ENCODE data around the gene RAB3IL1.

RAB3IL1 gene

GRCh38 chr11:61864814-61865775 lies 52.3 kb downstream of the RAB3IL1 start:
- no peaks in the 10 kb centered on the region for H3K27me3 ChIP-seq (ENCODE audit: insufficient read depth, low read length)
- H2AFZ ChIP-seq (ENCODE audit: low read depth, low read length) = no peak overlapping the region
- no peak overlapping the region for H3K4me3 ChIP-seq (ENCODE audit: low read length)
- peaks cover 10% of the 10 kb centered on the region for H3K4me1 ChIP-seq (ENCODE audit: insufficient read depth, low read length)
- peaks cover 64% of the 10 kb centered on the region for H3K36me3 ChIP-seq (ENCODE audit: insufficient read depth, low read length)
- H3K9me3 ChIP-seq (ENCODE audit: low read length) = no peaks in the 10 kb centered on the region

DNA sequence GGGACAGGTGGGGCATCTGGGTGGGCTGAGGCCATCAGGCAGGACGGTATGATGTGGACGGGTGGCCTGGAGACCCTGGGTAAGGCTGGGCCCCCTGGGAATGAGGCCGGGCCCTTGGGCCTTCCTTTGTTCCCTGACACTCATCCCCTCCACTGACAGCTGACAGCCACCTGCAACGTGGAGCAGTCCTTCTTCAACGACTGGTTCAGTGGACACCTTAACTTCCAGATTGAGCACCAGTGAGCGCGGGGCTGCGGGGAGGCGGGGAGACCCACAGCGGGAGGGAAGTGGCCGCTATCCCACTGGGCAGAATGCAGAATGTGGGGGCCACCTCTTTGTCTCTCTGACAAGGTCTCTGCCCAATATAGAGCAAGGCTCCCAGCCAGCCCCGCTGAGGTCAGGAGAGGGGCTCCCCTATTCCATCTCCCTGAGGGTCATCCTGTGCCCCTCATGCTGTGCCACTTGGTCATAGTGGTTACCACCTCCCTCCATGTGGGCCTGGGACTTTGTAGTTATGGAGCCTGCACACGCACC lies 53.8 kb downstream of the RAB3IL1 start:
- Histone ChIP-seq H3K4me3 (ENCODE audit: low read length) (no peak overlapping the region), H3K36me3 (ENCODE audit: insufficient read depth, low read length) (peaks cover 76% of the 10 kb centered on the region), H3K9me3 (ENCODE audit: low read length) (no peaks in the 10 kb centered on the region), H2AFZ (ENCODE audit: low read depth, low read length) (no peak overlapping the region), H3K4me1 (ENCODE audit: insufficient read depth, low read length) (no peaks in the 10 kb centered on the region), H3K27me3 (ENCODE audit: insufficient read depth, low read length) (no peaks in the 10 kb centered on the region)

DNA sequence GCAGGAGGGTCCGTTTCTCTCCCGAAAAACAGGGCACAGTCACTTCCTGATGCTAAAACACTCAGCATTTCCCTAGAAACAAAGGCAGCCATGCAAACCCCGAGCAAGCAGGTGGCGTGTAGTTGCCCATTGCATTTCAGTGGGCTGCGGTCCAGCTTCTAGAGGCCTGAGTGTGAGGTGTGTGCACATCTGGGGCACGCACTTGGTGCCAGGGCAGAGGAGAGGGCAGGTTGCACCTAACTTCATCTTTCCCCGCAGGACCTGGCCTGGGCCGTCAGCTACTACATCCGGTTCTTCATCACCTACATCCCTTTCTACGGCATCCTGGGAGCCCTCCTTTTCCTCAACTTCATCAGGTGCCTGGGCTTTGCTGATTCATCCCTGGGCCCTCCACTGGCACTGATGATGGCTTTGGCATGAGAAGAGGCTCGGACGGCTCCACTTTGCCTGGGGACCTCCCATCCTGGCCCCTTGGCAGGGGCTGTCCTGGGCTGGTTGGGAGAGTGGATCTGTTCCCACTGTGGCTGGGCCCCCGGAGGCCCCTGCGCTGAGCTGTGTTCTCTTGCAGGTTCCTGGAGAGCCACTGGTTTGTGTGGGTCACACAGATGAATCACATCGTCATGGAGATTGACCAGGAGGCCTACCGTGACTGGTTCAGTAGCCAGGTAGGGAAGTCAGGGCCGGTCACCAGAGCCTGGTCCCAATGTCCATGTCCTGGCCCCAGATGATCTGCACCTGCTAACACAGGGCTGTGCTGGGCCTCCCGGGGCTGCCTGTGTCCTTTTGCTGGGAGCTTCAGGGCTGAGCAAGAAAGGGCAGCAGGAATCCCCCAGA lies 54.4 kb downstream of the RAB3IL1 start:
- H3K4me1 ChIP-seq (ENCODE audit: insufficient read depth, low read length) = no peaks in the 10 kb centered on the region
- peaks cover 78% of the 10 kb centered on the region for H3K36me3 ChIP-seq (ENCODE audit: insufficient read depth, low read length)
- no peaks in the 10 kb centered on the region for H3K27me3 ChIP-seq (ENCODE audit: insufficient read depth, low read length)
- no peak overlapping the region for H2AFZ ChIP-seq (ENCODE audit: low read depth, low read length)
- no peak overlapping the region for H3K4me3 ChIP-seq (ENCODE audit: low read length)
- no peaks in the 10 kb centered on the region for H3K9me3 ChIP-seq (ENCODE audit: low read length)

DNA sequence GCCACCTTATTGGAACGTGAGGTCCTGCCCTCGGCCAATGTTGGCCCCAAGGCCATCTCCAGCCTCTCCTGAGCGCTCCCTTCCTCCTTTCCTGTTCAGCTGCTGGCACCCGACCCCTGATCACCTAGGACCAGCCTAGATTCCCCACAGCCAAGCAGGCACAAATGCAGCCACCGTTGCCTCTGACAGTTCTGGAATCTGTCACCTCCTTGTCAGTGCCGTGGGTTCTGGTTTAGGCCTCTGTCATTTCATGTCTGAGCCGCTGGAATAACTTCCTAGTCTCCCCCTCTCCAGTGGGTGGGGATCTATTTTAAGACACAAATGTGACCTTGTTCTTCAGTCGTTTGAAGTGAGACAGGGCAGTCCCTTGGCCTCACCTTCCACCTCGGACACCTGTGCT lies 55.7 kb downstream of the RAB3IL1 start:
- Histone ChIP-seq H3K4me3 (ENCODE audit: low read length) (no peak overlapping the region), H2AFZ (ENCODE audit: low read depth, low read length) (no peak overlapping the region), H3K27me3 (ENCODE audit: insufficient read depth, low read length) (no peaks in the 10 kb centered on the region), H3K36me3 (ENCODE audit: insufficient read depth, low read length) (peaks cover 83% of the 10 kb centered on the region), H3K4me1 (ENCODE audit: insufficient read depth, low read length) (no peaks in the 10 kb centered on the region), H3K9me3 (ENCODE audit: low read length) (no peaks in the 10 kb centered on the region)

DNA sequence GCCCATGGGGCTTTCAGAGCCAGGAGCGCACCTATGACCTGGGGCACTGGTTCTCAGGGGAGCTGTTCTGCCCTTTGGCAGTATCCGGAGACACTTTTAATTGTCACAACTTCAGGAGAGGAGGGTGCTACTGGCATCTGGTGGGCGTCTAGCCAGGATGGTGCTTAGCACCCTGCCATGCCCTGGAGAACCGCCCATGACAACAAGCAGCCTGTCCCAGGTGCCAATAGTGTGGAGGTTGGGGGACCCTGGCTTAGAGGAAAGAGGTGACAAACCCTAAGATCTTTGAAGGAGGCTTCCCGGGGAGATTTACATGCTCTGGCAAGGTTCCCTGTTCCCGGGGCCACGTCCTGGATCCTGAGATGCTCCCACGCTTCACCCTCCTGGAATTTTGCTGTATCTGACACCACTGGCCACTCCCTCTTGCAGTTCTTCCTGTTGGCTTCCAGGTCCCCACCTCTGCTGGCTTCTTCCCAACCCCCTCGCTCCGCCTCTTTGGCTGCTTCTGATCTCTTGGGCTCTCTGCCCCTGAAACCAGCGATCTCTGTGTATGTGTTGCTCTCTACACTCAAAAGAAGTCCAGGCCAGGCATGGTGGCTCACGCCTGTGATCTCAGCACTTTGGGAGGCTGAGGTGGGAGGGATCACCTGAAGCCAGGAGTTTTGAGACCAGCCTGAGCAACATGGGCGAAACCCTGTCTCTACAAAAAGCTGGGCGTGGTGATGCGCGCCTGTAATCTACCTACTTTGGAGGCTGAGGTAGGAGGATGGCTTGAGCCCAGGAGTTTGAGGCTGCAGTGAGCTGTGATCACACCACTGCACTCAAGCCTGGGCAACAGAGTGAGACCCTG lies 57.1 kb downstream of the RAB3IL1 start:
- Histone ChIP-seq H2AFZ (ENCODE audit: low read depth, low read length) (no peak overlapping the region), H3K9me3 (ENCODE audit: low read length) (no peaks in the 10 kb centered on the region), H3K27me3 (ENCODE audit: insufficient read depth, low read length) (no peaks in the 10 kb centered on the region), H3K4me1 (ENCODE audit: insufficient read depth, low read length) (no peaks in the 10 kb centered on the region), H3K4me3 (ENCODE audit: low read length) (no peak overlapping the region), H3K36me3 (ENCODE audit: insufficient read depth, low read length) (peaks cover 83% of the 10 kb centered on the region)

DNA sequence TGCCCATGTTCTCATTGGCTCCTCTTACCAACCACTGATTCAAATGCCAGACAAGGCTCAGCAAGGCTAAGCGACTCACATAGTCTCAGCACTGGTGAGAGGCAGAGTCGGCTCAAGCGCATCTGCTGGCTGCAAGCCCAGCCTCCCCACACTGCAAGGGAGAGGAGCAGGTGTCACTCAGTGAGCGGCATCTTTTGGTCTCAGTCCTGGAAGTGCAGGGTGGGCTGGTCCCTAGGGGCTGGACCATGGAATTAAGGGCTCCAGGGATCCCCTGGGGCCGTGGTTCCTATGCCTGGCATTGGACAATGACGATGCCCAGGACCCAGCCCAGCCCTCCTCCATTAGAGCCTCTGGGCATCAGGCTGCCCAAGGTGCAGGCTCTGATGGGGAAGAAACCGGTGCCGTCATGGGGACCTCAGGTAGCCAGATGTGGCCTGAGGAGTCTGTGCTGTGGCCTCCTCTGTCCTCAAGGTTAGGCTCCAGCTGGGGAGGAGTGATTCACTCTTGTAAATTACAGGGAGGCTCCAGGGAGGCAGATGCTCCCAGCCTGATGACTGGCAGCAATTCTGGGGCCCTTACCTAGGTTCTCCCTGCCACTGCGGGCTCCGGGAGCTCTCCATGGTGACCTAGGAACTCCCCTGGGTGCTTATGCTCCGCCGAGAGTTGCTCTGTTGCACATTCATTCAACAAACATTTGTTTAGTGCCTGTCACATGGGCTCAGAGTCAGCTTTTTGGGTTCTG lies 61.3 kb downstream of the RAB3IL1 start:
- no peak overlapping the region for H3K4me3 ChIP-seq (ENCODE audit: low read length)
- no peaks in the 10 kb centered on the region for H3K9me3 ChIP-seq (ENCODE audit: low read length)
- H2AFZ ChIP-seq (ENCODE audit: low read depth, low read length) = no peak overlapping the region
- no peaks in the 10 kb centered on the region for H3K27me3 ChIP-seq (ENCODE audit: insufficient read depth, low read length)
- no peaks in the 10 kb centered on the region for H3K4me1 ChIP-seq (ENCODE audit: insufficient read depth, low read length)
- H3K36me3 ChIP-seq (ENCODE audit: insufficient read depth, low read length) = peaks cover 83% of the 10 kb centered on the region

DNA sequence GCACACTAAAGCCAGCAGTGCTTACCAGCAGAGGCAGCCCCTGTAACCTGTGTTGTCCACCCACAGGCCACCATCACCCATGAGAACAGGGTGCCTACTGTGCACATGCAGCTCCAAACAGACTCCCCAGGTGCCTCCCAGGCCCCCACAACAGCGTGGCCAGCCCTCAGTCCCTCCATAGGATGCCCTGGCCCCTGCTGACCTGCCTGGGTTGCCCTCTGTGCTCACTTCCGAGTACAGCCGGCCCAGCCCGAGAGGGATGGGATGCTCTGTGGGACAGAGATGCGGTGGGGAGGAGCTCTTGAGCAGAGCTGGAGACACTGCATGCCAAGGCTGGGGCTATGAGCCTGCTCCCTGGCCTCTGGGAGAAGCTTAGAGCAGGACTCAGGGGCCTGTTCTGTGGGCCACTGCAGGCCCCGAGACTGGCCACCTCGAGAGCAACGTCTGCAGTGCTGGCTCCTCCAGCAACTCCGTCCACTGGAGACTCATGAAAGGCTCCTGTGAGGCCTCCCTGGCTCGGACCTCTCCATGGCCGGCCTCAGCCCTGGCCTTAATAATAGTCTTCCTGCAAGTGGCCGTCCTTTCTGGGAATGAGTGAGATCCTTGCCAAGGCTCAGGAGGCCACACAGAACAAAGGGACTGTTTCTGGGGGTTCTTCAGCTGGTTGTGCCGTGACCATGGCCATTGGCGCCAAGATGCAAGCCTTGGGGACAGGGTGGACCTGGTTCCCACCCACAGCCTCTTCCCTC lies 62.2 kb downstream of the RAB3IL1 start:
- Histone ChIP-seq H3K36me3 (ENCODE audit: insufficient read depth, low read length) (peaks cover 84% of the 10 kb centered on the region), H3K9me3 (ENCODE audit: low read length) (no peaks in the 10 kb centered on the region), H3K4me1 (ENCODE audit: insufficient read depth, low read length) (no peaks in the 10 kb centered on the region), H3K4me3 (ENCODE audit: low read length) (no peak overlapping the region), H3K27me3 (ENCODE audit: insufficient read depth, low read length) (no peaks in the 10 kb centered on the region), H2AFZ (ENCODE audit: low read depth, low read length) (no peak overlapping the region)

- no peaks in the 10 kb centered on the region for H3K27me3 ChIP-seq (ENCODE audit: insufficient read depth, low read length)
- H3K4me3 ChIP-seq (ENCODE audit: low read length) = no peak overlapping the region
- H2AFZ ChIP-seq (ENCODE audit: low read depth, low read length) = no peak overlapping the region
- H3K36me3 ChIP-seq (ENCODE audit: insufficient read depth, low read length) = peaks cover 85% of the 10 kb centered on the region
- no peaks in the 10 kb centered on the region for H3K4me1 ChIP-seq (ENCODE audit: insufficient read depth, low read length)
- H3K9me3 ChIP-seq (ENCODE audit: low read length) = no peaks in the 10 kb centered on the region
Measured at GRCh38 chr11:61854206-61854895, 63.0 kb downstream of the RAB3IL1 start.

- Histone ChIP-seq H2AFZ (ENCODE audit: low read depth, low read length) (no peak overlapping the region), H3K36me3 (ENCODE audit: insufficient read depth, low read length) (peaks cover 86% of the 10 kb centered on the region), H3K9me3 (ENCODE audit: low read length) (no peaks in the 10 kb centered on the region), H3K27me3 (ENCODE audit: insufficient read depth, low read length) (no peaks in the 10 kb centered on the region), H3K4me3 (ENCODE audit: low read length) (no peak overlapping the region), H3K4me1 (ENCODE audit: insufficient read depth, low read length) (no peaks in the 10 kb centered on the region)
Measured at GRCh38 chr11:61853698-61854169, 63.6 kb downstream of the RAB3IL1 start.

- no peaks in the 10 kb centered on the region for H3K27me3 ChIP-seq (ENCODE audit: insufficient read depth, low read length)
- H3K9me3 ChIP-seq (ENCODE audit: low read length) = no peaks in the 10 kb centered on the region
- no peak overlapping the region for H2AFZ ChIP-seq (ENCODE audit: low read depth, low read length)
- peaks cover 91% of the 10 kb centered on the region for H3K36me3 ChIP-seq (ENCODE audit: insufficient read depth, low read length)
- H3K4me1 ChIP-seq (ENCODE audit: insufficient read depth, low read length) = no peaks in the 10 kb centered on the region
- H3K4me3 ChIP-seq (ENCODE audit: low read length) = no peak overlapping the region
Measured at GRCh38 chr11:61851900-61852295, 65.5 kb downstream of the RAB3IL1 start.

All from neuron (in vitro differentiated cells).